Upper lobe of right lung (tissue), 1 donor: Measurements from ENCODE around the gene PITPNM2. TPM values are rescaled to one million over a fixed set of nuclear protein-coding genes. Genes with fewer than 3 reads are reported as not detected.

Experiments used
- ATAC-seq: fragments of 200-7000 bp; cut with Tn5 transposase; one replicate; pipeline ENCODE4 v1.9.1; 2020; ENCODE audit warnings: mild to moderate bottlenecking, moderate library complexity
- DNase-seq: peaks from one replicate; pipeline ENCODE4 v3.0.0-alpha.2; 2020
- H3K27ac ChIP-seq: fragments of 200-600 bp; one replicate; pipeline ENCODE4 v1.8.0; 2022
- H3K27me3 ChIP-seq: fragments of 200-600 bp; one replicate; pipeline ENCODE4 v1.8.0; 2022; ENCODE audit warnings: mild to moderate bottlenecking
- H3K36me3 ChIP-seq: fragments of 200-600 bp; one replicate; pipeline ENCODE4 v1.8.0; 2022
- H3K4me1 ChIP-seq: fragments of 200-600 bp; one replicate; pipeline ENCODE4 v1.8.0; 2022
- H3K4me3 ChIP-seq: fragments of 200-600 bp; one replicate; pipeline ENCODE4 v1.8.0; 2022; ENCODE audit warnings: mild to moderate bottlenecking
- H3K9me3 ChIP-seq: fragments of 200-600 bp; one replicate; pipeline ENCODE4 v1.8.0; 2022
- intact Hi-C: fragments of 100-400 bp; cut with DNase I; formaldehyde crosslinking; loops from one replicate; pipeline ENCODE4 v1.11.0; 2022
- total RNA-seq: library from RNA; stranded (reverse); fragmentation: NEBNext Ultra II Directional; extraction: Animal tissue kit (Norgen Biotek cat#: 25700); gene quantifications from one replicate; pipeline ENCODE4 v1.2.1, GENCODE V29; 2021
- TF ChIP-seq, protein P1 (sequence below): fragments of 200-600 bp; IDR thresholded peaks from one replicate; pipeline ENCODE4 v1.8.0; 2022; ENCODE audit warnings: antibody characterized with exemption
- donor health status: DM: no; HTN: yes; CAD: no; lungs with severe emphysema.

Gene PITPNM2
- total RNA-seq, 1 donor from 2014 or later, result 25.9 TPM

DNA sequence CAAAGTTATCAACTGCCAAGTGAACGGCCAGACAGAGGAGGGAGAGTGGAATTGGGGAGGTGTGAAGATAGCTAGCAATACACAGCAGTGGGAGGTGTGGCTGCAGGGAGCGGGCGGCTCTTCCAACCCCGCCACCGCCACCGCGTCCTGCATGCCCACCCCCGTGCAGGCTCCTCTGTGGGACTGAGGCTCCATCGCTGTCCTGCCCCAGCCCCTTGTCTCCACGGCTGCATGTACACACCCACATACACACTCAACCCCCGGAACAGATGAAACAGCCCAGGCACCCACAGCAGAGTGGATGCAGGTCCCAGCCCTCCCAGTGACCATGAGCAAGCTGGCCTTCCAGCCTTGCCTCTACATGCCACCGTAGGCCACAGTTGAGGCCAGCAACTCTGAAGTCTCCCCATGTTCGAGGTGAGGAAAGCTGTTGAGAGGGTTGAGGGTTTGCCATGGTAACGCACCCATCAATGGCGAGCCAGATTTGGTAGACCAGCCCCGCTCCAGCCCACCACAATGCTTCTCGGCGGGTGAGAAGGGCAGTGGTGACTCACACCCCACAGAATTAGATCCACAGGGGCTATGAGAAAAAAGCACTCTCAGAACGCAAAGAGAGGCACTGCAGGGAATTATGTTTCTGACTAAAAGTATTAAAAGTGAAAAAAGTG, 39.3 kb downstream of the PITPNM2 start:
- DNase-seq, result no peak
- H3K9me3 ChIP-seq, result no peaks in the 10 kb centered on the region
- no peaks in the 10 kb centered on the region for H3K36me3 ChIP-seq
- no peaks in the 10 kb centered on the region for H3K27me3 ChIP-seq
- H3K4me1 ChIP-seq, result peaks cover 48% of the 10 kb centered on the region
- H3K4me3 ChIP-seq, result no peak overlapping the region
- no peak for ATAC-seq
- H3K27ac ChIP-seq, result no peak overlapping the region
- intact Hi-C loops, result no loop called here
- TF ChIP-seq, protein P1, sequence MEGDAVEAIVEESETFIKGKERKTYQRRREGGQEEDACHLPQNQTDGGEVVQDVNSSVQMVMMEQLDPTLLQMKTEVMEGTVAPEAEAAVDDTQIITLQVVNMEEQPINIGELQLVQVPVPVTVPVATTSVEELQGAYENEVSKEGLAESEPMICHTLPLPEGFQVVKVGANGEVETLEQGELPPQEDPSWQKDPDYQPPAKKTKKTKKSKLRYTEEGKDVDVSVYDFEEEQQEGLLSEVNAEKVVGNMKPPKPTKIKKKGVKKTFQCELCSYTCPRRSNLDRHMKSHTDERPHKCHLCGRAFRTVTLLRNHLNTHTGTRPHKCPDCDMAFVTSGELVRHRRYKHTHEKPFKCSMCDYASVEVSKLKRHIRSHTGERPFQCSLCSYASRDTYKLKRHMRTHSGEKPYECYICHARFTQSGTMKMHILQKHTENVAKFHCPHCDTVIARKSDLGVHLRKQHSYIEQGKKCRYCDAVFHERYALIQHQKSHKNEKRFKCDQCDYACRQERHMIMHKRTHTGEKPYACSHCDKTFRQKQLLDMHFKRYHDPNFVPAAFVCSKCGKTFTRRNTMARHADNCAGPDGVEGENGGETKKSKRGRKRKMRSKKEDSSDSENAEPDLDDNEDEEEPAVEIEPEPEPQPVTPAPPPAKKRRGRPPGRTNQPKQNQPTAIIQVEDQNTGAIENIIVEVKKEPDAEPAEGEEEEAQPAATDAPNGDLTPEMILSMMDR, result no peak

DNA sequence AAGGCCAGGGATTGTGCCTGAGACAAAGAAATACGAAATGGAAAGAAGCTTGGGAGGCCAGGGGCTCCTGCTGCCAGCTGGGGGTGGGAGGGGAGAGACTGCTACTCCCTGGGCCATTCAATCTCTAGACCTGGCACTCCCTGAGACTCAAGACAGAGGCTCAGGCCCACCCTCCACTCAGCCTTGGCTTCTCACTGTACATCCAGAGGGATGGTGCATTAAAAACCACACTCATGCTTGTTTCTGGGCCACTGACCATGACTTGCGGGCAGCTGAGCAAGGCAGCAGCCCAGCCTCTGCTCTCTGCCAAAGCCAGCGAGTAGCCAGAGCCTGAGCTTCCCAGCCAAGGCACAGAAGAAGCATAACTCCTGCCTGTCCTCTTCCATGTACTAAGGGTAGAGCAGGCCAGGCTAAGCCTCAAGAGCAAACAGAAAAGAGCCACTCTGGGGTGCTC, 41.5 kb downstream of the PITPNM2 start:
- H3K36me3 ChIP-seq, result no peaks in the 10 kb centered on the region
- intact Hi-C loops, result no loop called here
- H3K4me1 ChIP-seq, result peaks cover 39% of the 10 kb centered on the region
- peak overlapping the region; percentile 75 for H3K27ac ChIP-seq
- TF ChIP-seq, protein P1, result no peak
- H3K4me3 ChIP-seq, result no peak overlapping the region
- no peak for DNase-seq
- no peak for ATAC-seq
- H3K9me3 ChIP-seq, result no peaks in the 10 kb centered on the region
- no peaks in the 10 kb centered on the region for H3K27me3 ChIP-seq

DNA sequence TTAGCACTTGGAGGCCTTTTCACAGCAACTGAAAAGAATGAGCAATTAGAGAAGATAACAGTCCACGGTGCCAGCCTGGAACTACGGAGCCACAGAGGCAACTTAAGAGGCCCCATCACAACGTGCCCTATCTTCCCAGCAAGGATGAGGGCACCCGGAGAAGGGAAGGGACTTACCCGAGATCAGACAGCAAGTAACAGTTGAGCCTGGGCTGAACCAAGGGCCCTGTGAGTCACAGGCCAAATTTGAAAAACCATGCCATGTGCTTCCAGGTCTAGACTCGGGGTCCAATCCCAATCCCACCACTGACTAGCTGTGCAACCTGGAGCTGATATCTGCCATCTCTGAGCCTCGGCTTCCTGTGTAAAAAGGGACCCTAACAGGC, 42.2 kb downstream of the PITPNM2 start:
- H3K36me3 ChIP-seq, result no peaks in the 10 kb centered on the region
- DNase-seq (no peak), ATAC-seq (no peak)
- H3K9me3 ChIP-seq, result no peaks in the 10 kb centered on the region
- H3K4me1 ChIP-seq, result peaks cover 32% of the 10 kb centered on the region
- intact Hi-C loops, result no loop called here
- peak overlapping the region; percentile 75 for H3K27ac ChIP-seq
- TF ChIP-seq, protein P1, result no peak
- H3K4me3 ChIP-seq, result no peak overlapping the region
- no peaks in the 10 kb centered on the region for H3K27me3 ChIP-seq

DNA sequence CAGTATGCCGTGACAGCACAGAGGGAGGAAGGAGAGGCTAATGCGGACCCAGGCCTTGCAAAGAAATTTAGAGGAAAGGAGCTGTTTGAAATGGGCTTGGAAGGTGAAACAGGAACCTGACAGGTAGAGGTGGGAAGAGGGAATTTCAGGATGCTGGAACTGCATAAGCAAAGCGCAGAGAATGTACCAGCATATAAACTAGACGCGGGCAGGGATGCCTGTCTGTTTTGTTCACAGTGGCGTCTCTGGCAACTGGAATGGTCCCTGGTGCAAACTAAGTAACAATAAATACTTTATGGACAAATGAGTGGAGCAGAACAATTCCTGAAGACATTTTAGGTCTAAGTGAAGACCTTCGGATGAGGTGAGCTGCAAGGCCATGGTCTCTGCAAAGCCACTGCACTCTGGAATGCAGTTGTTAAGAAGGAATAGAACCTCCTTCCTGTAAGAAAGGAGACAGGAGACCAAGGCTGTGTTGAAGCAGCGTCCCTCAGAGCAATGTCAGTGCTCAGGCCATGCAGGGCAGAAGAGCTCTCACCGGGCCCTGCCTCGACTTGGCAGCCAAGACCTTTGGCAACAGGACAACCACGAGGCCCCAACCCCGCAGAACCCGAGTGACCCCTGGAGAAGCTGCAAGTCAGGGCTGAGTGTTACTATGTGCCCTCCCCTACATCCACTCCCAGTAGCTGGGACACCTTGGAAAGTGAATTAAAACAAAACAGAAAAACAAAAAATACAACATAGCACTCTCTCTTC, 42.8 kb downstream of the PITPNM2 start:
- ATAC-seq, result no peak
- peak overlapping the region; percentile 75 for H3K27ac ChIP-seq
- TF ChIP-seq, protein P1, result no peak
- intact Hi-C loops, result no loop called here
- H3K27me3 ChIP-seq, result no peaks in the 10 kb centered on the region
- DNase-seq, result no peak
- peaks cover 32% of the 10 kb centered on the region for H3K4me1 ChIP-seq
- no peaks in the 10 kb centered on the region for H3K36me3 ChIP-seq
- H3K4me3 ChIP-seq, result no peak overlapping the region
- no peaks in the 10 kb centered on the region for H3K9me3 ChIP-seq

DNA sequence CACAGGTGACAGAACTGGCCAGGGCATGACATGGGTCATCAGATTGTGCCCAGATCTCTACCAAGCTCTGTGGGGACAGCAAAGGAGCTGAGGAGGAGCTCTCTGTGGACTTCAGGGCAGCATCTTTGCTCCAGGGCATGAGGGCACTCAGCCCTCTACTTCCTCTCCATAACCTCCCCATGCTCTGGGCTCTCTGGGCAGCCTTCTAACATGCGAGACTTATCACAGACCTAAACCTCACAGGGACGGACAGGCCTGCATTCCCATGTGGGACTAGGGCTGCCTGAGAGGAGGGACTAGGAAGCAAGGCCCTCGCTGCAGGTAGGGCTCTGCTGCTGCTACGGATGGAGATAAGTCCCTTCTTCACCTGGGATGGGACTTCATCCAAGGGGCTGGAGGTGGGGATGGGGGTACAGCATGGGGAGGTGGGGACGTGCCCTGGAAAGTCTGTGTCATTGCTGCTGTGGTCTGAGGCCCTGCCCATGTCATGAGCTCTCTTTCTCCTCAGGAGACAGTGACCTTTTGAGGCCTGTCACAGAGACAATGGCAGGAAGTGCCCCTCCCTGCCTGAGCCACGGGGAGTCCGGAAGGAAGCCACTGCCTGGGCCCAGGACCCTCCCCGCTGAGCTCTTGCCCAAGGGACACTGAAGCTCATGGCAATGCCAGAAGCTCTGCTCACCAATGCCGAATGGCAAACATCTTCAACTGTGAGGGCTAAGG, 44.1 kb downstream of the PITPNM2 start:
- peak overlapping the region; percentile 75 for H3K27ac ChIP-seq
- peak; percentile 84 for ATAC-seq
- H3K9me3 ChIP-seq, result no peaks in the 10 kb centered on the region
- intact Hi-C loops, result no loop called here
- TF ChIP-seq, protein P1, result no peak
- H3K4me1 ChIP-seq, result peaks cover 28% of the 10 kb centered on the region
- H3K27me3 ChIP-seq, result no peaks in the 10 kb centered on the region
- peak; percentile 71 for DNase-seq
- H3K36me3 ChIP-seq, result no peaks in the 10 kb centered on the region
- no peak overlapping the region for H3K4me3 ChIP-seq
